Measurements from ENCODE around the gene STX1B. TPM values are rescaled to one million over a fixed set of nuclear protein-coding genes. Genes with fewer than 3 reads are reported as not detected.

STX1B gene
- total and polyA plus RNA-seq, 2 of the 8 experiments (the other 6 are each of a cell fraction or from before 2014, with no cell fraction given) = 8.9 to 20.2 TPM

- TF ChIP-seq RFX5 (IDR thresholded peaks at IDR 0.05; ENCODE audit: borderline replicate concordance, low read depth, low read length) (no peak), ATF3 (IDR thresholded peaks at IDR 0.05; ENCODE audit: insufficient read depth, low read depth, low read length) (no peak)
Observed at GRCh38 chr16:31008551-31008950, 1.9 kb downstream of the STX1B start (continued).
